H1 (cell line): ENCODE measurements around the gene GIPC1. TPM values are rescaled to one million over a fixed set of nuclear protein-coding genes. Genes with fewer than 3 reads are reported as not detected.

Experiments
- CTCF ChIA-PET: fragments of 300-600 bp; sonication (Branson Sonifier 250); formaldehyde crosslinking; loops from one replicate; lab custom pipeline; 2021; ENCODE audit not compliant: partially characterized antibody; lab: Charles Lee
- POLR2A ChIA-PET: fragments of 300-600 bp; sonication (Branson Sonifier 250); formaldehyde crosslinking; loops from one replicate; lab custom pipeline; 2021; ENCODE audit warnings: inconsistent platforms; ENCODE audit not compliant: partially characterized antibody; lab: Charles Lee
- DNase-seq, 2 experiments: peaks; one replicate each; pipeline versions ENCODE4 v3.0.0 to v3.0.0-alpha.2; 2010 to 2022; ENCODE audit warnings: low spot score in 2 of 2, low read depth in 1 of 2, mixed read lengths in 1 of 2
- FAIRE-seq: peaks from 2 replicates; lab custom pipeline; 2011; peaks lifted over from hg19 to GRCh38; lab: Jason Lieb, UNC
- H2AFZ ChIP-seq: 2 replicates; pipeline ENCODE4 v1.8.1; 2012; ENCODE audit warnings: low read length, inconsistent platforms
- H2AK5ac ChIP-seq: 2 replicates; pipeline ENCODE4 v1.6.1; 2013; ENCODE audit warnings: low read depth, low read length
- H2BK120ac ChIP-seq: replicated peaks from 2 replicates; pipeline ENCODE3; 2013; ENCODE audit warnings: low read depth, low read length, inconsistent platforms
- H2BK12ac ChIP-seq: 2 replicates; pipeline ENCODE4 v1.6.1; 2013; ENCODE audit warnings: low read depth, low read length
- H2BK15ac ChIP-seq: 2 replicates; pipeline ENCODE4 v1.6.1; 2013; ENCODE audit warnings: low read length
- H2BK20ac ChIP-seq: 2 replicates; pipeline ENCODE4 v1.6.1; 2013; ENCODE audit warnings: low read length
- H2BK5ac ChIP-seq: 2 replicates; pipeline ENCODE4 v1.6.1; 2013; ENCODE audit warnings: low read depth, low read length
- H3K14ac ChIP-seq: 2 replicates; pipeline ENCODE4 v1.6.1; 2013; ENCODE audit warnings: inconsistent platforms; ENCODE audit not compliant: insufficient read length
- H3K18ac ChIP-seq: 2 replicates; pipeline ENCODE4 v1.6.1; 2013; ENCODE audit warnings: low read length; ENCODE audit errors: extremely low read depth
- H3K23ac ChIP-seq: 2 replicates; pipeline ENCODE4 v1.6.1; 2013; ENCODE audit warnings: inconsistent platforms; ENCODE audit not compliant: insufficient read length
- H3K23me2 ChIP-seq: 2 replicates; pipeline ENCODE4 v1.6.1; 2013; ENCODE audit warnings: low read depth, low read length
- H3K27ac ChIP-seq: 2 replicates; pipeline ENCODE4 v1.6.1; 2011; ENCODE audit warnings: low read depth, low read length, inconsistent platforms
- H3K27me3 ChIP-seq, 4 experiments: replicated peaks in 1 of 4; 1 replicate in 1 of 4; 2 replicates in 3 of 4; pipeline versions ENCODE4 v1.6.1 to v1.8.1; 2011 to 2013; ENCODE audit warnings: low read length in 3 of 4, mild to moderate bottlenecking in 3 of 4, inconsistent platforms in 2 of 4, mixed read lengths in 2 of 4, moderate library complexity in 1 of 4; ENCODE audit not compliant: control insufficient read depth in 3 of 4, insufficient read depth in 3 of 4; ENCODE audit errors: extremely low read depth in 1 of 4
- H3K36me3 ChIP-seq, 4 experiments: 2 replicates each; pipeline versions ENCODE4 v1.6.1 to v1.8.1; 2011 to 2013; ENCODE audit warnings: mild to moderate bottlenecking in 4 of 4, low read length in 3 of 4, moderate library complexity in 2 of 4, control low read depth in 1 of 4, inconsistent platforms in 1 of 4; ENCODE audit not compliant: insufficient read depth in 4 of 4, control insufficient read depth in 2 of 4
- H3K4ac ChIP-seq: replicated peaks from 2 replicates; pipeline ENCODE3; 2013; ENCODE audit warnings: low read length, low read depth, mixed read lengths, inconsistent platforms; ENCODE audit not compliant: insufficient read length
- H3K4me1 ChIP-seq, 4 experiments: replicated peaks in 1 of 4; 1 replicate in 1 of 4; 2 replicates in 3 of 4; pipeline versions ENCODE4 v1.6.1 to v1.8.1; 2011 to 2013; ENCODE audit warnings: low read length in 3 of 4, inconsistent platforms in 2 of 4, mixed read lengths in 1 of 4; ENCODE audit not compliant: insufficient read depth in 4 of 4, control insufficient read depth in 3 of 4
- H3K4me2 ChIP-seq, 2 experiments: 2 replicates each; pipeline versions ENCODE4 v1.6.1 to v1.8.1; 2011 to 2013; ENCODE audit warnings: low read depth in 2 of 2, low read length in 2 of 2, control low read depth in 1 of 2, inconsistent platforms in 1 of 2, mild to moderate bottlenecking in 1 of 2; ENCODE audit not compliant: insufficient read depth in 1 of 2
- H3K4me3 ChIP-seq, 4 experiments: fragments of 200-600, 300-600 bp in 1 of 4; sonication (generic), shearing (Covaris generic), sonication (Bioruptor Twin) in 1 of 4; 2 replicates each; pipeline versions ENCODE4 v1.5.1 to v1.8.1; 2011 to 2016; ENCODE audit warnings: low read length in 4 of 4, low read depth in 3 of 4, control low read depth in 2 of 4, inconsistent platforms in 2 of 4, mild to moderate bottlenecking in 2 of 4, mixed read lengths in 1 of 4, moderate library complexity in 1 of 4; ENCODE audit not compliant: insufficient read depth in 2 of 4; ENCODE audit errors: extremely low read depth in 1 of 4
- H3K56ac ChIP-seq: replicated peaks from 2 replicates; pipeline ENCODE3; 2013; ENCODE audit warnings: low read depth, mild to moderate bottlenecking, mixed read lengths, low read length, inconsistent platforms; ENCODE audit not compliant: insufficient read length
- H3K79me1 ChIP-seq: 2 replicates; pipeline ENCODE4 v1.6.1; 2013; ENCODE audit warnings: low read depth, low read length, control low read depth
- H3K79me2 ChIP-seq, 2 experiments: 2 replicates each; pipeline versions ENCODE4 v1.6.1 to v1.8.1; 2012 to 2013; ENCODE audit warnings: low read length in 2 of 2, mild to moderate bottlenecking in 2 of 2, inconsistent platforms in 1 of 2; ENCODE audit not compliant: insufficient read depth in 2 of 2, control insufficient read depth in 1 of 2
- H3K9ac ChIP-seq, 4 experiments: replicated peaks in 1 of 4; 1 replicate in 1 of 4; 2 replicates in 3 of 4; pipeline versions ENCODE4 v1.6.1 to v1.8.1; 2011 to 2013; ENCODE audit warnings: low read depth in 3 of 4, low read length in 3 of 4, control low read depth in 2 of 4, mild to moderate bottlenecking in 2 of 4, moderate library complexity in 2 of 4, inconsistent platforms in 1 of 4; ENCODE audit errors: extremely low read depth in 1 of 4
- H3K9me3 ChIP-seq, 2 experiments: 2 replicates each; pipeline versions ENCODE4 v1.6.1 to v1.8.1; 2012 to 2013; ENCODE audit warnings: mild to moderate bottlenecking in 2 of 2, moderate library complexity in 2 of 2, control low read depth in 1 of 2, inconsistent platforms in 1 of 2, low read depth in 1 of 2, low read length in 1 of 2, mixed read lengths in 1 of 2; ENCODE audit not compliant: insufficient read depth in 2 of 2
- H4K20me1 ChIP-seq, 2 experiments: replicated peaks in 1 of 2; 2 replicates each; pipeline versions ENCODE3 to v1.8.1; 2011 to 2013; ENCODE audit warnings: inconsistent platforms in 2 of 2, low read length in 2 of 2, mild to moderate bottlenecking in 1 of 2; ENCODE audit not compliant: insufficient read depth in 2 of 2, control insufficient read depth in 1 of 2
- H4K5ac ChIP-seq: 2 replicates; pipeline ENCODE4 v1.6.1; 2013; ENCODE audit warnings: low read length, low read depth, mixed read lengths, inconsistent platforms; ENCODE audit not compliant: insufficient read length
- H4K8ac ChIP-seq: 2 replicates; pipeline ENCODE4 v1.8.0; 2013; ENCODE audit warnings: mild to moderate bottlenecking, moderate library complexity, low read length, inconsistent platforms; ENCODE audit not compliant: insufficient read depth; ENCODE audit errors: extremely low read depth
- H4K91ac ChIP-seq: replicated peaks from 2 replicates; pipeline ENCODE3; 2013; ENCODE audit warnings: low read length, mixed read lengths, inconsistent platforms; ENCODE audit not compliant: insufficient read length
- EGR1 ChIP-seq: IDR thresholded peaks from 2 replicates; pipeline ENCODE4 v1.6.1; 2011; ENCODE audit warnings: low read depth, low read length, borderline replicate concordance
- KDM4A ChIP-seq: IDR thresholded peaks from one replicate; pipeline ENCODE4 v1.7.1; 2012; ENCODE audit warnings: low read depth, mild to moderate bottlenecking, moderate library complexity, low read length, inconsistent platforms; ENCODE audit not compliant: severe bottlenecking
- RFX5 ChIP-seq: IDR thresholded peaks from 2 replicates; pipeline ENCODE4 v1.6.1; 2011; ENCODE audit warnings: low read depth, low read length, improper control_type of control experiment, borderline replicate concordance
- WGBS, 2 experiments: shearing (Covaris generic) in 1 of 2; methylation state at CpG; one replicate each; pipeline versions ENCODE4 v1.1.6 to v1.1.7; 2013 to 2015; ENCODE audit warnings: low lambda C conversion rate in 2 of 2, mixed read lengths in 2 of 2, inconsistent platforms in 1 of 2, low coverage in 1 of 2, missing lambda C conversion rate in 1 of 2; ENCODE audit not compliant: insufficient replicate concordance in 2 of 2, insufficient coverage in 1 of 2, insufficient read length in 1 of 2; ENCODE audit errors: extremely low coverage in 1 of 2, missing lambda C conversion rate in 1 of 2; 5-methylcytosine and 5-hydroxymethylcytosine counted together
- polyA plus RNA-seq, 7 experiments: library from polyadenylated mRNA; depleted of rRNA in 3 of 7; stranded (reverse) in 5 of 7; unstranded in 2 of 7; fragments of >200 nt in 5 of 7; fragments of 200-250 nt in 2 of 7; gene quantifications; 1 replicate in 5 of 7; 2 replicates in 1 of 7; 4 replicates in 1 of 7; pipeline versions ENCODE4 v1.2.1 to v1.2.3, GENCODE V29; 2011 to 2013; ENCODE audit warnings: missing spikeins in 2 of 7, mixed read lengths in 2 of 7
- total RNA-seq: library from RNA; stranded (reverse); fragmentation: NEBNext Ultra II Directional; extraction: Animal tissue kit (Norgen Biotek cat#: 25700); gene quantifications from 2 replicates; pipeline ENCODE4 v1.2.1, GENCODE V29; 2021

The GIPC1 gene
- total and polyA plus RNA-seq, 2 of the 8 experiments (the other 6 are each of a cell fraction or from before 2014, with no cell fraction given), result 65.6 to 72.0 TPM

GRCh38 chr19:14533450-14533849 lies 37.5 kb upstream of the GIPC1 start:
- FAIRE-seq (no peak), DNase-seq (no peak)
- Histone ChIP-seq H3K56ac (no peak overlapping the region), H2BK5ac (no peak overlapping the region), H3K23me2 (peaks cover 4% of the 10 kb centered on the region), H2BK12ac (no peak overlapping the region), H2AFZ (no peak overlapping the region), H3K27me3 (no peaks in the 10 kb centered on the region), H3K4ac (no peak overlapping the region), H3K14ac (no peak overlapping the region), H3K79me2 (peaks cover 7 to 55% of the 10 kb centered on the region in 2 experiments), H3K4me2 (no peak overlapping the region), H3K23ac (no peak overlapping the region), H4K8ac (no peak overlapping the region), H3K79me1 (peaks cover 21% of the 10 kb centered on the region), H3K27ac (no peak overlapping the region), H4K91ac (no peak overlapping the region), H3K36me3 (no peaks in the 10 kb centered on the region), H2AK5ac (no peak overlapping the region), H3K9me3 (no peaks in the 10 kb centered on the region), H4K5ac (no peak overlapping the region), H3K9ac (no peak overlapping the region), H4K20me1 (peaks cover 3 to 20% of the 10 kb centered on the region in 2 experiments), H3K18ac (no peak overlapping the region), H2BK15ac (no peak overlapping the region), H2BK120ac (no peak overlapping the region), H2BK20ac (no peak overlapping the region), H3K4me1 (peaks cover 3 to 6% (median 4%) of the 10 kb centered on the region in 4 experiments; a peak in 5 of 7 replicates), H3K4me3 (no peak overlapping the region)
- CTCF ChIA-PET, result interaction anchor here (1.0 to 1.5 kb wide), 3 partner anchors 17 to 28 kb away, joined by 3 to 6 read pairs (median 3); no protein-coding TSS in a partner anchor
- TF ChIP-seq RFX5 (no peak), KDM4A (no peak), EGR1 (no peak)
- WGBS, 2 experiments, result 93% methylated on average over 5 of the region's 5 CpGs; no CpG with 5 or more reads in 1 of the 2 experiments
- POLR2A ChIA-PET, result no interaction called here
